Lung (tissue), 12 donors: ENCODE data around the gene ARHGAP19. TPM values are rescaled to one million over a fixed set of nuclear protein-coding genes. Genes with fewer than 3 reads are reported as not detected.

Experiments used
- ATAC-seq: fragments of 200-7000 bp; cut with Tn5 transposase; one replicate; pipeline ENCODE4 v1.9.1; 2020; ENCODE audit warnings: moderate number of reproducible peaks; ENCODE audit not compliant: insufficient read depth, low FRiP score
- DNase-seq, 3 donors: peaks; one replicate each; pipeline ENCODE4 v3.0.0-alpha.2; 2013 to 2017
- H3K27ac ChIP-seq, 2 donors: one replicate each; pipeline ENCODE4 v1.5.1; 2013; ENCODE audit warnings: mild to moderate bottlenecking in 2 of 2, moderate library complexity in 2 of 2, control low read depth in 1 of 2, inconsistent platforms in 1 of 2, low read depth in 1 of 2, low read length in 1 of 2
- H3K27me3 ChIP-seq, 3 donors: one replicate each; pipeline ENCODE4 v1.5.1; 2013; ENCODE audit warnings: low read length in 2 of 3; ENCODE audit not compliant: control insufficient read depth in 3 of 3, insufficient read depth in 3 of 3
- H3K36me3 ChIP-seq, 4 donors: one replicate each; pipeline ENCODE4 v1.5.1; 2013; ENCODE audit warnings: low read length in 4 of 4, mild to moderate bottlenecking in 1 of 4, moderate library complexity in 1 of 4; ENCODE audit not compliant: control insufficient read depth in 4 of 4, insufficient read depth in 4 of 4
- H3K4me1 ChIP-seq, 5 donors: one replicate each; pipeline ENCODE4 v1.5.1; 2013; ENCODE audit warnings: low read length in 5 of 5, mild to moderate bottlenecking in 2 of 5, moderate library complexity in 1 of 5; ENCODE audit not compliant: control insufficient read depth in 5 of 5, insufficient read depth in 5 of 5
- H3K4me3 ChIP-seq: one replicate; pipeline ENCODE4 v1.5.1; 2013; ENCODE audit warnings: mild to moderate bottlenecking, control low read depth, moderate library complexity
- H3K9ac ChIP-seq, 2 donors: one replicate each; pipeline ENCODE4 v1.5.1; 2013; ENCODE audit warnings: low read length in 2 of 2, control low read depth in 1 of 2; ENCODE audit not compliant: insufficient read depth in 1 of 2
- H3K9me3 ChIP-seq, 4 donors: one replicate each; pipeline ENCODE4 v1.5.1; 2013; ENCODE audit warnings: low read length in 3 of 4, mild to moderate bottlenecking in 1 of 4, moderate library complexity in 1 of 4; ENCODE audit not compliant: control insufficient read depth in 4 of 4, insufficient read depth in 3 of 4
- WGBS, 2 donors: extraction: QIAGEN DNeasy Blood & Tissue Kit; methylation state at CpG; one replicate each; pipeline ENCODE4 v1.1.7; 2013; 5-methylcytosine and 5-hydroxymethylcytosine counted together
- polyA plus RNA-seq, 2 donors: library from polyadenylated mRNA; stranded (reverse); fragments of 200-250 nt; gene quantifications; one replicate each; pipeline ENCODE4 v1.2.1, GENCODE V29; 2013
- total RNA-seq, 2 donors: library from RNA; depleted of rRNA in 1 of 2; stranded (reverse); fragments of >200 nt in 1 of 2; gene quantifications; one replicate each; pipeline ENCODE4 v1.2.1, GENCODE V29; 2014 to 2021
- TF ChIP-seq, protein P1 (sequence below): IDR thresholded peaks from 2 replicates; pipeline ENCODE4 v1.5.1; 2012; ENCODE audit warnings: mild to moderate bottlenecking; ENCODE audit errors: control extremely low read depth, extremely low read depth
- donor health status: control.
- donor health status: control.
- donor health status: Bipolar disorder and iron deficiency.
- donor health status: healthy.
- donor health status: DM: yes; HTN: yes; CAD: no.

The ARHGAP19 gene
- total and polyA plus RNA-seq, 4 donors, result 1.9 to 20.4 (median 8.5) TPM

DNA sequence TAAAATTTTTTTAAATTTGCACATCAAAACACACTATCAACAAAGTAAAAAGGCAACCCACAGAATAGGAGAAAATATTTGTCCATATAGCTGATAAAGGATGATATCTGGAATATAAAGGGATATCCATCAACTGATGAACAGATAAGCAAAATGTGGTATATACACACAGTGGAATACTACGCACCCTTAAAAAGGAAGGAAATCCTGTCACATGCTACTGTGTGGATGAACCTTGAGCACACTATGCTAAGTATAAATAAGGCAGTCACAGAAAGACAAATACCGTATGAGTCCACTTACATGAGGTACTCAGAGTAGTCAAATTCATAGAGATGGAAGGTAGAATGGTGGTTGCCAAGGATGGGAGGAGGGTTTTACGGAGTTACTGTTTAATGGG lies 37.7 kb downstream of the ARHGAP19 start:
- H3K9ac ChIP-seq, result no peak overlapping the region
- H3K27ac ChIP-seq, result no peak overlapping the region
- no peak for ATAC-seq
- no peaks in the 10 kb centered on the region for H3K27me3 ChIP-seq
- no peak overlapping the region for H3K4me3 ChIP-seq
- TF ChIP-seq, protein P1, sequence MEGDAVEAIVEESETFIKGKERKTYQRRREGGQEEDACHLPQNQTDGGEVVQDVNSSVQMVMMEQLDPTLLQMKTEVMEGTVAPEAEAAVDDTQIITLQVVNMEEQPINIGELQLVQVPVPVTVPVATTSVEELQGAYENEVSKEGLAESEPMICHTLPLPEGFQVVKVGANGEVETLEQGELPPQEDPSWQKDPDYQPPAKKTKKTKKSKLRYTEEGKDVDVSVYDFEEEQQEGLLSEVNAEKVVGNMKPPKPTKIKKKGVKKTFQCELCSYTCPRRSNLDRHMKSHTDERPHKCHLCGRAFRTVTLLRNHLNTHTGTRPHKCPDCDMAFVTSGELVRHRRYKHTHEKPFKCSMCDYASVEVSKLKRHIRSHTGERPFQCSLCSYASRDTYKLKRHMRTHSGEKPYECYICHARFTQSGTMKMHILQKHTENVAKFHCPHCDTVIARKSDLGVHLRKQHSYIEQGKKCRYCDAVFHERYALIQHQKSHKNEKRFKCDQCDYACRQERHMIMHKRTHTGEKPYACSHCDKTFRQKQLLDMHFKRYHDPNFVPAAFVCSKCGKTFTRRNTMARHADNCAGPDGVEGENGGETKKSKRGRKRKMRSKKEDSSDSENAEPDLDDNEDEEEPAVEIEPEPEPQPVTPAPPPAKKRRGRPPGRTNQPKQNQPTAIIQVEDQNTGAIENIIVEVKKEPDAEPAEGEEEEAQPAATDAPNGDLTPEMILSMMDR, result no peak
- DNase-seq, result no peak
- H3K4me1 ChIP-seq, result no peaks in the 10 kb centered on the region
- peaks cover 7 to 36% (median 17%) of the 10 kb centered on the region in 4 donors for H3K36me3 ChIP-seq
- 96 to 100% methylated on average over 3 of the region's 3 CpGs for WGBS, 2 donors
- H3K9me3 ChIP-seq, result no peaks in the 10 kb centered on the region

GRCh38 chr10:97250952-97251351 lies 41.5 kb downstream of the ARHGAP19 start:
- DNase-seq (no peak), ATAC-seq (no peak)
- no peak overlapping the region for H3K4me3 ChIP-seq
- TF ChIP-seq, protein P1, result no peak
- H3K9ac ChIP-seq, result no peak overlapping the region
- peaks cover 3 to 13% (median 9%) of the 10 kb centered on the region in 4 donors for H3K36me3 ChIP-seq
- H3K27ac ChIP-seq, result no peak overlapping the region
- no peaks in the 10 kb centered on the region for H3K27me3 ChIP-seq
- H3K4me1 ChIP-seq, result no peaks in the 10 kb centered on the region
- 95 to 97% methylated on average over 1 of the region's 1 CpG for WGBS, 2 donors
- no peaks in the 10 kb centered on the region for H3K9me3 ChIP-seq

DNA sequence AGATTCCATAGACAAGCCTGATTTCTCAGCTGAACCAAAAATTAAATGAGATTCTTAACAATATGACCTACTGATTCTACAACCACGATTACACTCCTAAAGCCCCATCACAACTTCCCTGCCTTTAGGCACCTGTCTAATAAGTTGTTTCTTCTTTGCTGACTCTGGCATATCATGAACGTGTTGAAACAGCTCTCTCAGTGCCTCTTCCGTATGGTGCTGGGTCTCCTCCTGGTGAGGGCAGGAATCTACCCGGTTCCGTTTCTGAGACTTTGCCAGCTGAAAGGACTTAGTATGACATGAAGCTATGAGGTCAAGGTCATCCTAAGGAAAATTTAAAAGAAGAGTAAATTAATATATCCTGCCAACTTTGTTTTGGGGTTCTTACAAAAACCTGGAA lies 48.6 kb downstream of the ARHGAP19 start:
- Histone ChIP-seq H3K27ac (no peak overlapping the region), H3K36me3 (peaks cover 0 to 19% (median 10%) of the 10 kb centered on the region in 4 donors), H3K9ac (no peak overlapping the region), H3K4me3 (no peak overlapping the region), H3K9me3 (no peaks in the 10 kb centered on the region), H3K27me3 (no peaks in the 10 kb centered on the region), H3K4me1 (no peaks in the 10 kb centered on the region)
- WGBS, 2 donors, result 77 to 87% methylated on average over 5 of the region's 5 CpGs
- TF ChIP-seq, protein P1, result no peak
- no peak for DNase-seq
- ATAC-seq, result no peak

DNA sequence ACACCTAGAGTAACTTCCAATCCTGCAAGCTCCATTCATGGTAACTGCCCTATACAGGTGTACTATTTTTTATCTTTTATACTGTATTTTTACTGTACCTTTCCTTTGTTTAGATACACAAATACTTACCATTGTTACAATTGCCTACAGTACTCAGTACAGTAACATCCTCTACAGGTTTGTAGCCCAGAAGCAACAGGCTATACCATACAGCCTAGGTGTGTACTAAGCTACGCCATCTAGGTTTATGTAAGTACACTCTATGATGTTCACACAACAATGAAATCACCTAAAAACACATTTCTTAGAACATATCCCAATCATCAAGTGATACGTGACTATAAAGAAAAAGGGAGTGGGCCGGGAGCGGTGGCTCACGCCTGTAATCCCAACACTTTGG lies 53.6 kb downstream of the ARHGAP19 start:
- TF ChIP-seq, protein P1, result no peak

More for the DNA sequence above, 53.6 kb downstream of the ARHGAP19 start:
- H3K4me3 ChIP-seq, result no peak overlapping the region
- H3K36me3 ChIP-seq, result peaks cover 0 to 12% (median 4%) of the 10 kb centered on the region in 4 donors
- no peak overlapping the region for H3K27ac ChIP-seq
- DNase-seq (no peak), ATAC-seq (no peak)
- WGBS, 2 donors, result 95 to 99% methylated on average over 5 of the region's 5 CpGs
- no peaks in the 10 kb centered on the region for H3K9me3 ChIP-seq
- no peaks in the 10 kb centered on the region for H3K27me3 ChIP-seq
- no peak overlapping the region for H3K9ac ChIP-seq
- no peaks in the 10 kb centered on the region for H3K4me1 ChIP-seq
